Ovary (tissue), 3 donors: ENCODE measurements around the gene NPRL2.

Source experiments
- POLR2A ChIP-seq: fragments of 450-650 bp; IDR thresholded peaks from one replicate; pipeline ENCODE4 v1.6.1; 2017; ENCODE audit warnings: antibody characterized with exemption, mild to moderate bottlenecking, moderate library complexity
- TF ChIP-seq, protein P1 (sequence below), 3 donors: fragments of 450-650 bp in 2 of 3; fragments of 200-600 bp in 1 of 3; IDR thresholded peaks; one replicate each; pipeline versions ENCODE4 v1.5.1 to v1.8.0; 2016 to 2022; ENCODE audit warnings: antibody characterized with exemption in 3 of 3, mild to moderate bottlenecking in 1 of 3
- donor health status: DM: no; HTN: no; CAD: no.

DNA sequence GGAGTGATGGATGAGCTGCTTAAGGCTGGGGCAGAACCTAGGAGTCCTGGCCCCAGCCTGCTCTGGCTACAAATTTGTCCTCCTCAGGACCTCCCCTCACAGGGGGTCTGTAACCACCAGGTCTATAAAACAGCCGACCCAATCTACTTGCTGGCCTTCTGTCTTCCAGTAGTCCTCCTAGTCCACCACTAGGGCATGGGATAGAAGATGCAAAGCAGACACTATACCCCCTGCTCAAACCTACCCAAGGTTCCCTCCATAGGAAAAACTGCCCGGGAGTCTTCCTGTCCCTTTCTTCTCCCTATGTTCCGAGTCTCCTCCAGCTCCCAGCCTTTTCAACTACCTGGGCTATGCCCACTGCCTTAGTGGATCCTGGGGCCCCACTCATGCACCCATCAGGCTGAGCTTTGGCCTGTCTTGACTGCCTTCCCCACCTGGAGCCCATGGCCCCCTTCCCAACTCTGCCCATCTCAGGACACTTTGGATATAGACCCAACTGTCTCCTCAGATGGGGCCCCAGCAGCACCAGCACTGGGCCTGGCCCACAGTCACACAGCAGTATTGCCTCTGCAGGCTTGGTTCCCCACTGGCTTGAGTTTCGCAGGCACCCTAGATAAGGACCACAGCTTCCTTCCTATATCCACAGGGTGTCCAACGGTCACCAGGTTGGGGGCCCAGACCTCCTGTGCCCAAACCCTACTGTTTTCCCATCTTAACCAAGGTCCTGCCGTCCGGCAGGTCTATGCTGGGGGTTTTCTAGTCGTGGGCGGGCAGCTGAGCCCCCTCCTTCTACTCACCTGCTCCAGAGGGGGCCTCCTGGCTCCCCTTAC, 52.5 kb downstream of the NPRL2 start:
- TF ChIP-seq, protein P1, sequence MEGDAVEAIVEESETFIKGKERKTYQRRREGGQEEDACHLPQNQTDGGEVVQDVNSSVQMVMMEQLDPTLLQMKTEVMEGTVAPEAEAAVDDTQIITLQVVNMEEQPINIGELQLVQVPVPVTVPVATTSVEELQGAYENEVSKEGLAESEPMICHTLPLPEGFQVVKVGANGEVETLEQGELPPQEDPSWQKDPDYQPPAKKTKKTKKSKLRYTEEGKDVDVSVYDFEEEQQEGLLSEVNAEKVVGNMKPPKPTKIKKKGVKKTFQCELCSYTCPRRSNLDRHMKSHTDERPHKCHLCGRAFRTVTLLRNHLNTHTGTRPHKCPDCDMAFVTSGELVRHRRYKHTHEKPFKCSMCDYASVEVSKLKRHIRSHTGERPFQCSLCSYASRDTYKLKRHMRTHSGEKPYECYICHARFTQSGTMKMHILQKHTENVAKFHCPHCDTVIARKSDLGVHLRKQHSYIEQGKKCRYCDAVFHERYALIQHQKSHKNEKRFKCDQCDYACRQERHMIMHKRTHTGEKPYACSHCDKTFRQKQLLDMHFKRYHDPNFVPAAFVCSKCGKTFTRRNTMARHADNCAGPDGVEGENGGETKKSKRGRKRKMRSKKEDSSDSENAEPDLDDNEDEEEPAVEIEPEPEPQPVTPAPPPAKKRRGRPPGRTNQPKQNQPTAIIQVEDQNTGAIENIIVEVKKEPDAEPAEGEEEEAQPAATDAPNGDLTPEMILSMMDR (IDR thresholded peaks at IDR 0.05): no peak
- TF ChIP-seq POLR2A: no peak
